Limb (tissue), 2 donors: ENCODE measurements around the gene WASL.

ENCODE experiments used
- DNase-seq, 2 donors: peaks; one replicate each; pipeline ENCODE4 v3.0.0-alpha.2; 2016; ENCODE audit errors: extremely low spot score in 2 of 2

WASL gene

DNA sequence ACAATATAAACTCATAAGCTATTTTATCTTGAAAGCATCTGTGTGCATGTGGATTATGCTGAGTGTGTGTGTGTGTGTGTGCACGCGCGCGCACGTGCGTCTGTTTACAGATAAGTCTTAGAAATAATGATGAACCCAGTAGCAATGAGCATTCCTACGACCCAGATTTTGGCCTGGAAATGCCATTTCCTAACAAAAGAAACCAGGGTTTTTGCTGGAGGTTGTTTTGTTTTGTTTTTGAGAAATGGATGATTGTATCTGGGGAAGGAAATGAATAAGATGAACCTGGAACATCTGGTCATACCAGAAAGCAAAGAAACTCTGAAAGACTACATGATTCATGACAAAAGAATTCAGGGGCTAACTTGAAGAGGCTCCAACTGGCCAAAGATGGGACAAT, 115.2 kb downstream of the WASL start:
- no peak for DNase-seq

DNA sequence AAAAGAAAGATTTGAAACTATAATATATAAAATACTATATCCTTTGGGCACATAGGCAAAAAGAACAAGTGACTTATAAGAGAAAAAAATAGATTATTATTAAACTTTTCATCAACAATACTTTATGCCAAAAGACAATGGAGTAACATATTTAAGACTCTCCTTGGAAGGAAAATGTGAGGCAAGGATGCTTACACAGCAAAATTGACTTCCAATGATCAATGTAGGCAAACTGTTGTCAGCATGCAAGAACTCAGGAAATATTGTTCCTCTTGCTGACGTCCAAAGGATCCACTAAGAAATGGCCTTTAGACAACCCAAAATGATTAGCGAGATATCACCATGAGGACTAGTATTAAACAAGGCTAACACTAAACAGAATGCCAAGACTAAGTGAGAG, 116.0 kb downstream of the WASL start:
- no peak for DNase-seq
